Naive thymus-derived CD4-positive, alpha-beta T cell (primary cell): Measurements from ENCODE around the gene MYO9A. TPM values are rescaled to one million over a fixed set of nuclear protein-coding genes. Genes with fewer than 3 reads are reported as not detected.

Source experiments
- ATAC-seq: fragments of 150-1000 bp; cut with Tn5 transposase; 2 replicates; pipeline ENCODE4 v1.10.0; 2021; ENCODE audit warnings: mild to moderate bottlenecking, moderate library complexity
- CTCF ChIA-PET: fragments of 350-600 bp; sonication (Branson Sonifier 250); formaldehyde crosslinking; loops from one replicate; lab custom pipeline; 2021; ENCODE audit warnings: antibody characterized with exemption; lab: Charles Lee
- POLR2A ChIA-PET: fragments of 350-600 bp; sonication (Branson Sonifier 250); formaldehyde crosslinking; loops from one replicate; lab custom pipeline; 2021; ENCODE audit warnings: antibody characterized with exemption, inconsistent platforms; lab: Charles Lee
- DNase-seq, 9 donors: peaks; one replicate each; pipeline versions ENCODE4 v3.0.0 to v3.0.0-alpha.2; 2020 to 2022; ENCODE audit warnings: mixed read lengths in 1 of 9
- H3K27ac ChIP-seq: one replicate; pipeline ENCODE4 v1.7.0; 2013; ENCODE audit warnings: mild to moderate bottlenecking, low read depth, low read length, moderate library complexity
- H3K27me3 ChIP-seq, 2 donors: one replicate each; pipeline ENCODE4 v1.7.0; 2013; ENCODE audit warnings: low read length in 2 of 2, mild to moderate bottlenecking in 2 of 2, moderate library complexity in 2 of 2; ENCODE audit not compliant: control insufficient read depth in 2 of 2, insufficient read depth in 2 of 2
- H3K36me3 ChIP-seq, 3 experiments: 1 replicate in 2 of 3; 2 replicates in 1 of 3; pipeline ENCODE4 v1.7.0; 2013; ENCODE audit warnings: low read length in 3 of 3, mild to moderate bottlenecking in 3 of 3, moderate library complexity in 1 of 3; ENCODE audit not compliant: insufficient read depth in 3 of 3, control insufficient read depth in 2 of 3
- H3K4me1 ChIP-seq, 2 donors: one replicate each; pipeline ENCODE4 v1.7.0; 2013; ENCODE audit warnings: low read length in 2 of 2, mild to moderate bottlenecking in 2 of 2, moderate library complexity in 1 of 2; ENCODE audit not compliant: control insufficient read depth in 2 of 2, insufficient read depth in 2 of 2
- H3K4me3 ChIP-seq: 2 replicates; pipeline ENCODE4 v1.7.0; 2013; ENCODE audit warnings: mild to moderate bottlenecking, low read length
- H3K9me3 ChIP-seq, 3 experiments: 1 replicate in 2 of 3; 2 replicates in 1 of 3; pipeline ENCODE4 v1.7.0; 2013; ENCODE audit warnings: low read length in 3 of 3; ENCODE audit not compliant: control insufficient read depth in 2 of 3
- H3K27ac Mint-ChIP-seq, 9 donors: one replicate each; pipeline ENCODE4 v1.8.0; 2020 to 2022; ENCODE audit warnings: mixed read lengths in 9 of 9, mild to moderate bottlenecking in 8 of 9, moderate library complexity in 5 of 9, inconsistent platforms in 2 of 9
- H3K27me3 Mint-ChIP-seq, 5 donors: one replicate each; pipeline ENCODE4 v1.8.0; 2021 to 2022; ENCODE audit warnings: mixed read lengths in 5 of 5, mild to moderate bottlenecking in 1 of 5
- H3K36me3 Mint-ChIP-seq, 5 donors: one replicate each; pipeline ENCODE4 v1.8.0; 2020 to 2022; ENCODE audit warnings: mixed read lengths in 5 of 5, mild to moderate bottlenecking in 3 of 5, inconsistent platforms in 1 of 5
- H3K4me1 Mint-ChIP-seq, 7 donors: one replicate each; pipeline ENCODE4 v1.8.0; 2020 to 2022; ENCODE audit warnings: mixed read lengths in 7 of 7, mild to moderate bottlenecking in 3 of 7, inconsistent platforms in 1 of 7
- H3K4me3 Mint-ChIP-seq, 10 donors: one replicate each; pipeline ENCODE4 v1.8.0; 2020 to 2022; ENCODE audit warnings: mild to moderate bottlenecking in 10 of 10, mixed read lengths in 10 of 10, moderate library complexity in 6 of 10, inconsistent platforms in 2 of 10
- H3K9me3 Mint-ChIP-seq, 11 donors: one replicate each; pipeline ENCODE4 v1.8.0; 2020 to 2022; ENCODE audit warnings: mixed read lengths in 11 of 11, mild to moderate bottlenecking in 4 of 11, inconsistent platforms in 1 of 11, moderate library complexity in 1 of 11
- intact Hi-C, 2 donors: fragments of 100-400 bp; cut with micrococcal nuclease; formaldehyde crosslinking; loops; one replicate each; pipeline ENCODE4 v1.15.1; 2023
- polyA plus RNA-seq, 2 donors: library from polyadenylated mRNA; unstranded; fragments of 300-500 nt; fragmentation: Illumina TruSeq; gene quantifications; one replicate each; pipeline ENCODE4 v1.2.3, GENCODE V29; 2021
- total RNA-seq, 6 experiments: library from RNA in 5 of 6; stranded (reverse) in 5 of 6; gene quantifications; 1 replicate in 5 of 6; 2 replicates in 1 of 6; pipeline ENCODE4 v1.2.3 and lab custom pipeline; 2021 to 2026

MYO9A gene
- total and polyA plus RNA-seq, 7 experiments from 2014 or later = 8.4 to 53.3 (median 29.0) TPM

DNA sequence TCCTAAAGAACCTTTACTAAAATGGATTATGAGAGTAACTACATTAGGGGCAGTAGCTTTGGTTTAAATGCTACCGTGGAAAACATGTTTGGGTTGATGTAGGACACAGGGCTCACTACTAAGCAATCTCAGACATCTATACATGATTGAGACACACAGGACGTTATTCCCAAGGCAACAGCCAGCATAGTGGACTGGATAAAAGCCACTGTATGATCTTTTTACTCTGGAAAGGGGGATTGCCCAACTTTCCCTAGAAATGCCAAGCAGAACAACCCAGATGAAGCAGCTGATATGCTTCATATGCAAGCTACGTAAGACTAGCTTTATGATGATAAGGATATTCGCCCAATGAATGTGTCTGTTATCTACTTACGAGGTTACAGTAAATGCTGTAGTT, 144.6 kb downstream of the MYO9A start:
- CTCF ChIA-PET = no interaction called here
- no peaks in the 10 kb centered on the region for H3K36me3 ChIP-seq

DNA sequence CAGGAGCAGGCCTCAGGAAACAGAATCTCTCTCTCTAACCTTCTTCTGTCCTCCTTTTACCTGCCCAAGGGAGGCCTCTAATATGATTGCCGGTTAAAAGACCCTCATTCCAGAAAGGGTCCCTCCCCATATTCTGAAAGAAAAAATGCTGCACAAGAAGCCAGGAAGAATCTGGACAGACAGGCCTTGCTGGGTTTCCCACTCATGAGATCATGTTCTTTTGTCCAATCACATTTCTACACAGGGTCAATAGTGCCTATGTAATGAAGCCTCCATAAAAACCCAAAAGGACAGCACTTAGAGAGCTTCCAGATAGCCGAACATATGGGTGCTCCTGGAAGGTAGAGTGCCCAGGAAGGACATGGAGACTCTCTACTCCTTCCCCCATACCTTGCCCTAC, 146.0 kb downstream of the MYO9A start:
- H3K4me3 Mint-ChIP-seq = no peak overlapping the region
- Histone ChIP-seq H3K36me3 (peaks cover 0 to 5% (median 0%) of the 10 kb centered on the region in 3 experiments), H3K27me3 (no peaks in the 10 kb centered on the region), H3K27ac (no peak overlapping the region), H3K4me1 (no peaks in the 10 kb centered on the region), H3K9me3 (no peaks in the 10 kb centered on the region), H3K4me3 (no peak overlapping the region)
- no peaks in the 10 kb centered on the region for H3K9me3 Mint-ChIP-seq
- H3K36me3 Mint-ChIP-seq = peaks cover 0 to 46% (median 20%) of the 10 kb centered on the region in 5 donors
- ATAC-seq (no peak), DNase-seq (no peak)
- H3K4me1 Mint-ChIP-seq = no peaks in the 10 kb centered on the region
- ChIA-PET CTCF (no interaction called here), POLR2A (no interaction called here)
- no peak overlapping the region for H3K27ac Mint-ChIP-seq
- no peaks in the 10 kb centered on the region for H3K27me3 Mint-ChIP-seq
- intact Hi-C loops = no loop called here

More for the DNA sequence above, 144.6 kb downstream of the MYO9A start:
- no peak for ATAC-seq
- H3K4me1 Mint-ChIP-seq = no peaks in the 10 kb centered on the region
- DNase-seq = no peak
- no peak overlapping the region for H3K27ac Mint-ChIP-seq
- POLR2A ChIA-PET = no interaction called here
- Histone ChIP-seq H3K4me1 (no peaks in the 10 kb centered on the region), H3K9me3 (no peaks in the 10 kb centered on the region), H3K27ac (no peak overlapping the region), H3K27me3 (no peaks in the 10 kb centered on the region), H3K4me3 (no peak overlapping the region)
- no peaks in the 10 kb centered on the region for H3K9me3 Mint-ChIP-seq
- peaks cover 0 to 47% (median 16%) of the 10 kb centered on the region in 5 donors for H3K36me3 Mint-ChIP-seq
- intact Hi-C loops = no loop called here
- no peak overlapping the region for H3K4me3 Mint-ChIP-seq
- no peaks in the 10 kb centered on the region for H3K27me3 Mint-ChIP-seq

DNA sequence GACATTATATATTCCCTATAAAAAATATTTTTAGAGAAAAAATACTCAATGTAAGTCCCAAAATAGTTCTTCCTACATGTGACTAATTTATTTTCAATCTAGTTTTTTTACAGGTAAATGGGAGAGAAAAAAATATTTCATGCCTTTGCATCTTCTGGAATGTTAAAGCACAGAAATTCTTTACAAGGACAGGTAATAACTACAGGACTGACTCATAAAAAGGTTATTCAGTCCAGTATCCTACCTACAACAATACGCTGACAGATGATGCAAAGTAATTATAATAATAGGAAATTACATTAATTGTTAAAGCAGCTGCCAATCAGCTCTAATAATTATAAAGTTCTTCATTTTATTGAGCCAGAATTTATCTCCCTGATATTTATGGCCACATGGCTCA, 147.5 kb downstream of the MYO9A start:
- H3K27ac Mint-ChIP-seq = no peak overlapping the region
- POLR2A ChIA-PET = no interaction called here
- no peaks in the 10 kb centered on the region for H3K27me3 Mint-ChIP-seq
- no peak overlapping the region for H3K27ac ChIP-seq
- H3K4me3 Mint-ChIP-seq = no peak overlapping the region
- H3K4me1 Mint-ChIP-seq = no peaks in the 10 kb centered on the region
- CTCF ChIA-PET = no interaction called here
- H3K4me3 ChIP-seq = no peak overlapping the region
- intact Hi-C loops = no loop called here
- peaks cover 0 to 5% (median 0%) of the 10 kb centered on the region in 3 experiments for H3K36me3 ChIP-seq
- no peak for ATAC-seq
- DNase-seq = no peak
- H3K36me3 Mint-ChIP-seq = peaks cover 0 to 52% (median 29%) of the 10 kb centered on the region in 5 donors
- no peaks in the 10 kb centered on the region for H3K9me3 Mint-ChIP-seq
- no peaks in the 10 kb centered on the region for H3K4me1 ChIP-seq
- no peaks in the 10 kb centered on the region for H3K27me3 ChIP-seq
- H3K9me3 ChIP-seq = no peaks in the 10 kb centered on the region

DNA sequence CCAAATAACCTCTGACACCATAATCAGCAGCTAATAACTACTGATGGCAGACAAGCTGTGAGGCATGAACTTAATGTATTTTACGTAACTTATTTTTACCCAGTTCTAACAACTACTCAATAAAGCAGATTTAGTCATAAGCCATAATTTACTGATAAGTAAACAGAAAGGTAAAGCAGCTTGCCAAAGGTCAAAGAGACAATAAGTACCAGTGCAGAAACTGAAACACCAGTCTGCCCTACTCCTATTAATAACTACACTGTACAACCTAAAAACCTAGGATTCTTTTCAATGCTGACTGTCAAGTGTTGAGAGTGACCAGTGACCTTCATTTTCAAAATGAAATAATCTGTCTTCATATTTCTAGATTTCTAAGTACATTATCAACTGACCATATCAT, 155.4 kb downstream of the MYO9A start:
- H3K27ac ChIP-seq = no peak overlapping the region
- H3K4me1 Mint-ChIP-seq = peaks cover 0 to 7% (median 0%) of the 10 kb centered on the region in 7 donors
- no peak overlapping the region for H3K4me3 Mint-ChIP-seq
- H3K4me3 ChIP-seq = no peak overlapping the region
- DNase-seq = no peak
- peaks cover 0 to 53% (median 29%) of the 10 kb centered on the region in 5 donors for H3K36me3 Mint-ChIP-seq
- no peak for ATAC-seq
- no peaks in the 10 kb centered on the region for H3K4me1 ChIP-seq
- H3K27me3 Mint-ChIP-seq = no peaks in the 10 kb centered on the region
- H3K9me3 ChIP-seq = no peaks in the 10 kb centered on the region
- no peaks in the 10 kb centered on the region for H3K9me3 Mint-ChIP-seq
- no peaks in the 10 kb centered on the region for H3K27me3 ChIP-seq
- H3K27ac Mint-ChIP-seq = no peak overlapping the region
- peaks cover 0 to 8% (median 0%) of the 10 kb centered on the region in 3 experiments for H3K36me3 ChIP-seq
- ChIA-PET POLR2A (no interaction called here), CTCF (no interaction called here)
- intact Hi-C loops = no loop called here

DNA sequence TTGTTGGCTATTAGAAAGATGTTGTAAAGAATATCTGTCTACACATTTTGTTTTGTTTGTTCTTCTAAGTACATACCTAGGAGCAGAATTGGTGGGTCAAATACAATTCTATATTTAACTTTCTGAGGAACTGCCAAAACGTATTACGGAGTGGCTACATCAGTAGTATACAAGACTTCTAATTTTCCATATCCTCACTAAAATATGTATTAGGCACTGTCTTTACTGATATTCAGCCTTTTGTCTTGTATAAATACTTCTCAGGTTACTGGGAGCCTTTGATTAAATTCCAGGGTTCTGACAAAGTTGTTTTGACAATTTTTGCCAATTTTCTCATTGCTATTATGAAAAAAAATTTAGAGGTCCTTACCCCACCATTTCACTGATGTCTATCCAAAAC, 160.9 kb downstream of the MYO9A start:
- no peak overlapping the region for H3K4me3 Mint-ChIP-seq
- intact Hi-C loops = no loop called here
- H3K36me3 Mint-ChIP-seq = peaks cover 0 to 52% (median 26%) of the 10 kb centered on the region in 5 donors
- Histone ChIP-seq H3K27me3 (no peaks in the 10 kb centered on the region), H3K9me3 (no peaks in the 10 kb centered on the region), H3K4me1 (no peaks in the 10 kb centered on the region), H3K27ac (no peak overlapping the region), H3K4me3 (no peak overlapping the region), H3K36me3 (peaks cover 0 to 8% (median 0%) of the 10 kb centered on the region in 3 experiments)
- H3K27ac Mint-ChIP-seq = no peak overlapping the region
- no peak for DNase-seq
- CTCF ChIA-PET = no interaction called here
- peaks cover 0 to 7% (median 0%) of the 10 kb centered on the region in 7 donors for H3K4me1 Mint-ChIP-seq
- POLR2A ChIA-PET = no interaction called here
- H3K9me3 Mint-ChIP-seq = no peaks in the 10 kb centered on the region
- ATAC-seq = no peak
- no peaks in the 10 kb centered on the region for H3K27me3 Mint-ChIP-seq

DNA sequence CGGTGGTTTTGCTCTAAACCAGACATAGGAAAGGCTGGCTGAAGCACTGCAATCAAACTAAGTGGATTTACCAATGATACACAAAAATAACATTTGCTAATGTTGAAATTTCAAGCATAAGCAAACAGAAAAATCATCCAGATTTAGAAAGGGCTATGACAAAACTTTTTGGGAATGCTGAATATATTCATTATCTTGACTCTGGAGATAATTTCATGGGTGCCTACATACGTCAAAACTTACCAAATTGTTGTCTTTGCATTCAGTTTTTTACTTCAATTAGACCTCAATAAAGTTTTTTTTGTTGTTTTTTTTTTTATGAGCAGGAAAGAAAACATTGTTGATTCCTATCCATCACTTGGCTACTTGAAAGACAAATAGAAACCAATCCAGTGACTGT, 166.8 kb downstream of the MYO9A start:
- ChIA-PET POLR2A (no interaction called here), CTCF (no interaction called here)
- Histone ChIP-seq H3K9me3 (no peaks in the 10 kb centered on the region), H3K36me3 (peaks cover 0 to 3% (median 0%) of the 10 kb centered on the region in 3 experiments), H3K27ac (no peak overlapping the region), H3K27me3 (no peaks in the 10 kb centered on the region), H3K4me3 (no peak overlapping the region), H3K4me1 (no peaks in the 10 kb centered on the region)
- H3K27me3 Mint-ChIP-seq = no peaks in the 10 kb centered on the region
- ATAC-seq (no peak), DNase-seq (no peak)
- no peak overlapping the region for H3K4me3 Mint-ChIP-seq
- H3K4me1 Mint-ChIP-seq = no peaks in the 10 kb centered on the region
- no peak overlapping the region for H3K27ac Mint-ChIP-seq
- intact Hi-C loops = no loop called here
- no peaks in the 10 kb centered on the region for H3K9me3 Mint-ChIP-seq
- peaks cover 0 to 30% (median 12%) of the 10 kb centered on the region in 5 donors for H3K36me3 Mint-ChIP-seq

DNA sequence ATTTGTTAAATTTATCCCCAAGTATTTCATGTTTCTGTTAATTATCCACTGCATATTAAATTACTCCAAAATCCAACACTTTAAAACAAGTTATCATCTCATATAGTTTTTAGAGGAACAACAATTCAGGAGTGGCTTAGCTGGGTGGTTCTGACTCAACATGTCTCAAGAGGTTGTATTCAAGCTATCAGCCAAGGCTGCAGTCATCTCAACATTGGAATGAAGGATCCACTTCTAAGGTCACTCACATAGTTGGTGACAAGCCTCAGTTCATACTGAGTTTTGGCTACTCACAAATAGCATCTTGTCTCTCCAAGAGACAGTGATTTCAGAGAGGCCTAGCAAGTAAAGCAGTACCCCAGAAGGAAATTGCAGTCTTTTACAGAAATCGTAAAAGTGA, 172.9 kb downstream of the MYO9A start:
- CTCF ChIA-PET = no interaction called here
- H3K9me3 Mint-ChIP-seq = no peaks in the 10 kb centered on the region
- no peak for DNase-seq
- Histone ChIP-seq H3K27me3 (no peaks in the 10 kb centered on the region), H3K36me3 (no peaks in the 10 kb centered on the region), H3K27ac (no peak overlapping the region), H3K4me1 (no peaks in the 10 kb centered on the region), H3K4me3 (no peak overlapping the region), H3K9me3 (no peaks in the 10 kb centered on the region)
- no peak overlapping the region for H3K27ac Mint-ChIP-seq
- no peak overlapping the region for H3K4me3 Mint-ChIP-seq
- H3K27me3 Mint-ChIP-seq = no peaks in the 10 kb centered on the region
- intact Hi-C loops = no loop called here
- H3K4me1 Mint-ChIP-seq = no peaks in the 10 kb centered on the region
- peaks cover 0 to 24% (median 4%) of the 10 kb centered on the region in 5 donors for H3K36me3 Mint-ChIP-seq
- POLR2A ChIA-PET = no interaction called here
- no peak for ATAC-seq
